Measurements from ENCODE around the gene RHPN2.
"Not testable (repeated sequence)": the region's sequence is repeated elsewhere in the genome, so short reads cannot be mapped to it uniquely, and the experiment has no call there.

- TF ChIP-seq CTCF, POLR2A, POLR2AphosphoS5, EP300 (IDR thresholded peaks at IDR 0.05): not testable (repeated sequence)
These were observed 123.4 kb downstream of the RHPN2 start for GRCh38 chr19:32941273-32941672.

Measured in sigmoid colon (tissue), 4 donors.